ENCODE data around the gene MED13. TPM values are rescaled to one million over a fixed set of nuclear protein-coding genes. Genes with fewer than 3 reads are reported as not detected.

MED13 gene, protein sequence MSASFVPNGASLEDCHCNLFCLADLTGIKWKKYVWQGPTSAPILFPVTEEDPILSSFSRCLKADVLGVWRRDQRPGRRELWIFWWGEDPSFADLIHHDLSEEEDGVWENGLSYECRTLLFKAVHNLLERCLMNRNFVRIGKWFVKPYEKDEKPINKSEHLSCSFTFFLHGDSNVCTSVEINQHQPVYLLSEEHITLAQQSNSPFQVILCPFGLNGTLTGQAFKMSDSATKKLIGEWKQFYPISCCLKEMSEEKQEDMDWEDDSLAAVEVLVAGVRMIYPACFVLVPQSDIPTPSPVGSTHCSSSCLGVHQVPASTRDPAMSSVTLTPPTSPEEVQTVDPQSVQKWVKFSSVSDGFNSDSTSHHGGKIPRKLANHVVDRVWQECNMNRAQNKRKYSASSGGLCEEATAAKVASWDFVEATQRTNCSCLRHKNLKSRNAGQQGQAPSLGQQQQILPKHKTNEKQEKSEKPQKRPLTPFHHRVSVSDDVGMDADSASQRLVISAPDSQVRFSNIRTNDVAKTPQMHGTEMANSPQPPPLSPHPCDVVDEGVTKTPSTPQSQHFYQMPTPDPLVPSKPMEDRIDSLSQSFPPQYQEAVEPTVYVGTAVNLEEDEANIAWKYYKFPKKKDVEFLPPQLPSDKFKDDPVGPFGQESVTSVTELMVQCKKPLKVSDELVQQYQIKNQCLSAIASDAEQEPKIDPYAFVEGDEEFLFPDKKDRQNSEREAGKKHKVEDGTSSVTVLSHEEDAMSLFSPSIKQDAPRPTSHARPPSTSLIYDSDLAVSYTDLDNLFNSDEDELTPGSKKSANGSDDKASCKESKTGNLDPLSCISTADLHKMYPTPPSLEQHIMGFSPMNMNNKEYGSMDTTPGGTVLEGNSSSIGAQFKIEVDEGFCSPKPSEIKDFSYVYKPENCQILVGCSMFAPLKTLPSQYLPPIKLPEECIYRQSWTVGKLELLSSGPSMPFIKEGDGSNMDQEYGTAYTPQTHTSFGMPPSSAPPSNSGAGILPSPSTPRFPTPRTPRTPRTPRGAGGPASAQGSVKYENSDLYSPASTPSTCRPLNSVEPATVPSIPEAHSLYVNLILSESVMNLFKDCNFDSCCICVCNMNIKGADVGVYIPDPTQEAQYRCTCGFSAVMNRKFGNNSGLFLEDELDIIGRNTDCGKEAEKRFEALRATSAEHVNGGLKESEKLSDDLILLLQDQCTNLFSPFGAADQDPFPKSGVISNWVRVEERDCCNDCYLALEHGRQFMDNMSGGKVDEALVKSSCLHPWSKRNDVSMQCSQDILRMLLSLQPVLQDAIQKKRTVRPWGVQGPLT (N-terminal part only)
- total RNA-seq (2022; extraction: Qiagen RNA extraction) = 16.0 to 29.7 TPM (median 27.0 TPM) in 5 replicates

DNA sequence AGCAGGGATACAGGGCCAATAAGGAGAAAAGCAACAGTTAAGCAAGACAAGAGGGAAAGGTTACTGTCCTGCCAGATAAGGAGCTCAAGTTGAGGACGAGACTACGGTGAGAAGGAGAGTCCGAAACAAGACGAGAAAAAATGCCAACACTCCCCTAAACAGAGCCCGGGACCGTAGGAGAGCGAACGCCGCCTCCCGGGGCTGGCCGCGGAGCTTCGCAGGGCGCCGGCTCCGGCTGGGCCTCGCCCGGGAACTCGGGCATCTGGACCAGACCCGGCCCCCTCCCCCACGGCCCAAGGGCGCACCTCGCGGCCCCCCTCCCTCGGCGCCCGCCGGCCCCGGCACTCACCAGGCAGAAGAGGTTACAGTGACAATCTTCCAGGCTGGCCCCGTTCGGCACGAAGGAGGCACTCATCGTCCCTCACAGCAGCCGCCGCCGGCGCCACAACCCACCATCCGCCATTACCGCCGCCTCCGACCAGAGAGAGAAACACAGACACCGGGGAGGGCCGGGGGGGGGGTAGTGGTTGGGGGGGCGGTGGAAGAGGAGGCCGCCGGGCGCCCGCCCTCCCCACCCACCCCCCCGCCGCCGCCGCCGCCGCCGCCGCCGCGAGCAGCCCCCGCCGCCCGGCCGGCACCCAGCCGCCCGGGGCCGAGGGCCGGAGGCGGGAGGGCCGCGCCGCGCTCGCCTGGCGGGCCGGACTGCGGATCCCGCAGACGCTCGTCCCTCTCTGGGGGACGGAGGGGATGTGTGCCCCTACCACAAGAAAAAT is at the start of gene MED13:
MED13 (minus strand) TSS at position 488 of the 773 bp plus-strand sequence; CDS start at position 415, 73 bp downstream.

GRCh38 chr17:61927208-61928100 is 137.6 kb downstream of the MED13 start, which contains the start of gene INTS2:
Gene INTS2 (minus strand): TSS chr17:61927982. CDS start chr17:61926644, 1,338 bp downstream.

Other genes starting within 250 kb of the MED13 start
- gene BRIP1, start 201.8 kb downstream of the MED13 start, total RNA-seq (2022; extraction: Qiagen RNA extraction) = 3.6 to 5.2 TPM (median 4.1 TPM) in 5 replicates
- 9.8 to 16.4 TPM (median 14.3 TPM) in 5 replicates for gene INTS2, start 137.3 kb downstream of the MED13 start, total RNA-seq (2022; extraction: Qiagen RNA extraction)

Data from A549 treated with dexamethasone at 1 μM for 4 hours (cell line).